MM.1S (cell line): ENCODE measurements around the gene CD19.

Source experiments
- DNase-seq: peaks from one replicate; pipeline ENCODE4 v3.0.0-alpha.2; 2015
- H2AFZ ChIP-seq: fragments of 300-600 bp; sonication (generic); 2 replicates; pipeline ENCODE4 v1.6.0; 2016; ENCODE audit warnings: antibody characterized with exemption, low read length
- H3F3A ChIP-seq: fragments of 300-600 bp; sonication (generic); 2 replicates; pipeline ENCODE4 v1.6.1; 2016; ENCODE audit warnings: mild to moderate bottlenecking, antibody characterized with exemption, low read length, moderate library complexity, mixed read lengths; ENCODE audit not compliant: insufficient read depth
- H3K27ac ChIP-seq: fragments of 300-600 bp; sonication (generic); 2 replicates; pipeline ENCODE4 v1.5.1; 2016; ENCODE audit warnings: mild to moderate bottlenecking, low read length
- H3K27me3 ChIP-seq: fragments of 300-600 bp; sonication (generic); replicated peaks from 2 replicates; pipeline ENCODE4 v1.6.0; 2016; ENCODE audit warnings: low read length; ENCODE audit not compliant: insufficient read depth
- H3K36me3 ChIP-seq: fragments of 300-600 bp; sonication (generic); replicated peaks from 2 replicates; pipeline ENCODE4 v1.6.1; 2016; ENCODE audit warnings: mild to moderate bottlenecking, low read length, mixed read lengths; ENCODE audit not compliant: insufficient read depth
- H3K4me1 ChIP-seq: fragments of 300-600 bp; sonication (generic); 2 replicates; pipeline ENCODE4 v1.6.1; 2016; ENCODE audit warnings: low read length, mixed read lengths
- H3K4me2 ChIP-seq: fragments of 300-600 bp; sonication (generic); 2 replicates; pipeline ENCODE4 v1.6.0; 2016; ENCODE audit warnings: low read depth, low read length
- H3K4me3 ChIP-seq: fragments of 300-600 bp; sonication (generic); 2 replicates; pipeline ENCODE4 v1.5.1; 2016; ENCODE audit warnings: low read length, mixed read lengths
- H3K79me2 ChIP-seq: fragments of 300-600 bp; sonication (generic); 2 replicates; pipeline ENCODE4 v1.6.1; 2016; ENCODE audit warnings: mixed run types, low read length, mixed read lengths
- H3K9ac ChIP-seq: fragments of 300-600 bp; sonication (generic); 2 replicates; pipeline ENCODE4 v1.6.1; 2016; ENCODE audit warnings: low read length, mixed read lengths
- H3K9me2 ChIP-seq: fragments of 300-600 bp; sonication (generic); replicated peaks from 2 replicates; pipeline ENCODE4 v1.6.1; 2016; ENCODE audit warnings: mild to moderate bottlenecking, low read length, mixed read lengths; ENCODE audit not compliant: insufficient read depth
- H3K9me3 ChIP-seq: fragments of 300-600 bp; sonication (generic); replicated peaks from 2 replicates; pipeline ENCODE4 v1.6.1; 2016; ENCODE audit warnings: mild to moderate bottlenecking, low read length, mixed read lengths; ENCODE audit not compliant: insufficient read depth
- H4K20me1 ChIP-seq: fragments of 300-600 bp; sonication (generic); 2 replicates; pipeline ENCODE4 v1.6.1; 2016; ENCODE audit warnings: mild to moderate bottlenecking, low read length, moderate library complexity, mixed read lengths; ENCODE audit not compliant: insufficient read depth
- EZH2 ChIP-seq: fragments of 300-600 bp; sonication (generic); optimal IDR thresholded peaks from 2 replicates; pipeline ENCODE3; 2017; ENCODE audit warnings: low read depth, mild to moderate bottlenecking, antibody characterized with exemption, low read length, mixed read lengths
- EZH2phosphoT487 ChIP-seq: fragments of 300-600 bp; sonication (generic); IDR thresholded peaks from 2 replicates; pipeline ENCODE4 v1.6.1; 2018; ENCODE audit warnings: antibody characterized with exemption, low read length
- TF ChIP-seq, protein P1 (sequence below): fragments of 300-600 bp; sonication (generic); IDR thresholded peaks from 2 replicates; pipeline ENCODE4 v1.5.1; 2016; ENCODE audit warnings: antibody characterized with exemption, low read length, mixed read lengths

CD19 gene

DNA sequence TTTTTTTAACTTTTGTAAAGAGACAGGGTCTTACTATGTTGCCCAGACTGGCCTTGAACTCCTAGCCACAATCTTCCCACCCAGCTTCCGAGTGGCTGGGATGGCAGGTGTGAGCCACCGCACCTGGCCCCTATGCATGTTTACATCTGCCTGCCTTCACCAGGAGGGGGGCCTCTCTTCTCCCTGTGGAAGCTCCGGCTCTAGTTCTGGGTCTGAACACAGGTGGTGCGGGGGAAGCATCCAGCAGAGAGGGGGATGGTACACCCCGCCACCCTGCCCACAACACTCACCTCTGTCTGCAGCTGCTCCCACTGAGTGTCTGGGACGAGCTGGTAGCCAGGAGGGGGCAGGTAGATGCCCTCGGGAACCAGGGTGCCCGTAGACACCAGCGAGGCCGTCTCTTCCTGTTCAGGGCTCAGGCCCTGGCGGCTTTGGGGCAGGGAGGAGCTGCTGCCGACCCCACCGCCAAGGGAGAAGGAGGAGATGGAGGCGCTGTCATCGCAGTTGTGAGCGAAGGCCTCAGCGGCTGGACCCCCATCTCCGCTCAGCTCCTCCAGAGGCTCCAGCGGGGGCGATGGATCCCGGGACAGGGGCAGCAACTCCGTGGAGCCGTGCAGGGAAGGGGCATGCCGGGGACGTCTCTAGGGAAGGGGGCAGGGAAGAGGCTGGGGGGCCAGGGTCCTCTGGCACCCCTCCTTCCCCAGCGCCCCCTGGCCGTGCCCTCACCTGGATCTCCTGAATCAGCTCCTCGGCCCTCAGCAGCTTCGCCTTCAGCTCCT, 17.6 kb upstream of the CD19 start:
- no peak for TF ChIP-seq EZH2
- TF ChIP-seq, protein P1, sequence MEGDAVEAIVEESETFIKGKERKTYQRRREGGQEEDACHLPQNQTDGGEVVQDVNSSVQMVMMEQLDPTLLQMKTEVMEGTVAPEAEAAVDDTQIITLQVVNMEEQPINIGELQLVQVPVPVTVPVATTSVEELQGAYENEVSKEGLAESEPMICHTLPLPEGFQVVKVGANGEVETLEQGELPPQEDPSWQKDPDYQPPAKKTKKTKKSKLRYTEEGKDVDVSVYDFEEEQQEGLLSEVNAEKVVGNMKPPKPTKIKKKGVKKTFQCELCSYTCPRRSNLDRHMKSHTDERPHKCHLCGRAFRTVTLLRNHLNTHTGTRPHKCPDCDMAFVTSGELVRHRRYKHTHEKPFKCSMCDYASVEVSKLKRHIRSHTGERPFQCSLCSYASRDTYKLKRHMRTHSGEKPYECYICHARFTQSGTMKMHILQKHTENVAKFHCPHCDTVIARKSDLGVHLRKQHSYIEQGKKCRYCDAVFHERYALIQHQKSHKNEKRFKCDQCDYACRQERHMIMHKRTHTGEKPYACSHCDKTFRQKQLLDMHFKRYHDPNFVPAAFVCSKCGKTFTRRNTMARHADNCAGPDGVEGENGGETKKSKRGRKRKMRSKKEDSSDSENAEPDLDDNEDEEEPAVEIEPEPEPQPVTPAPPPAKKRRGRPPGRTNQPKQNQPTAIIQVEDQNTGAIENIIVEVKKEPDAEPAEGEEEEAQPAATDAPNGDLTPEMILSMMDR: no peak
- no peak for TF ChIP-seq EZH2phosphoT487
- H3F3A ChIP-seq: no peaks in the 10 kb centered on the region
- DNase-seq: no peak
- no peak overlapping the region for H3K9ac ChIP-seq
- no peaks in the 10 kb centered on the region for H3K79me2 ChIP-seq
- no peak overlapping the region for H3K27ac ChIP-seq
- no peak overlapping the region for H3K4me2 ChIP-seq
- no peaks in the 10 kb centered on the region for H3K9me2 ChIP-seq
- H3K9me3 ChIP-seq: no peaks in the 10 kb centered on the region
- H4K20me1 ChIP-seq: no peaks in the 10 kb centered on the region
- no peaks in the 10 kb centered on the region for H3K36me3 ChIP-seq
- H2AFZ ChIP-seq: no peak overlapping the region
- H3K27me3 ChIP-seq: no peaks in the 10 kb centered on the region
- no peak overlapping the region for H3K4me3 ChIP-seq
- H3K4me1 ChIP-seq: no peaks in the 10 kb centered on the region

DNA sequence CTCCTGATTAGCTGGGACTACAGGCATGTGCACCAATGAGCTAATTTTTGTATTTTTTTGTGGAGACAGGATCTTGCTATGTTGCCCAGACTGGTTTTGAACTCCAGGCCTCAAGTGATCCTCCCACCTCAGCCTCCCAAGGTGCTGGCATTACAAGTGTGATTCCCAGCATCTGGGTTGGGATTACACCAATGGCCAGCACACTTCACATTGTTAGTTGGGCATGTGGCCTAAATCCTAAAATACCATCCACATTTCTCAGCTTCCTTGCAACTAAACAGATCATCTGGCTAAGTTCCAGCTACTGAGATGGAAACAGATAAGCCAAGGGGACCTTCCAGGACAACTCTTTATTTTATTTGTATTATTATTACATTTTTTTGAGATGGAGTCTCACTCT, 16.6 kb upstream of the CD19 start:
- Histone ChIP-seq H3K27me3 (no peaks in the 10 kb centered on the region), H3K4me1 (no peaks in the 10 kb centered on the region), H3K9me2 (no peaks in the 10 kb centered on the region), H3K9me3 (no peaks in the 10 kb centered on the region), H3K79me2 (no peaks in the 10 kb centered on the region), H3K36me3 (no peaks in the 10 kb centered on the region), H3F3A (no peaks in the 10 kb centered on the region), H3K9ac (no peak overlapping the region), H3K4me3 (no peak overlapping the region), H3K27ac (no peak overlapping the region), H2AFZ (no peak overlapping the region), H4K20me1 (no peaks in the 10 kb centered on the region), H3K4me2 (no peak overlapping the region)
- TF ChIP-seq EZH2phosphoT487: no peak
- no peak for TF ChIP-seq EZH2
- TF ChIP-seq, protein P1: no peak
- DNase-seq: no peak

DNA sequence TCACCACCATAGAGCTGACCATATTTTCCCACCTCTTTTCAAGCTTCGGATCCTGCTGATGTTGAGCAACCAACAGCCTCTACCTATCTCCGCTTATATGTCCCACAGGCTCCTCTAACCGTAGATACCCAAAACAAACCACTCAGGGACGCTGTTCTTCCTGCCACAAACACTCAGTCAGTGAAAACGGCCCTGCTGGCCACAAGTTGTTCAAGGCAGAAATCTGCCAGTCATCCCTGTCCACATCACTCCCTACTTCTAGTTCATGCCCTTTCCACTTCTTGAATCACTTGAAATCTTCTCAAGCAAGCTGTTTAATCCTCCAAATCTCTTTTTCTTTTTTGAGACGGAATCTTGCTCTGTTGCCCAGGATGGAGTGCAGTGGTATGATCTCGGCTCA, 14.7 kb upstream of the CD19 start:
- no peaks in the 10 kb centered on the region for H3K9me2 ChIP-seq
- H3K4me3 ChIP-seq: no peak overlapping the region
- no peak overlapping the region for H2AFZ ChIP-seq
- no peaks in the 10 kb centered on the region for H3F3A ChIP-seq
- no peaks in the 10 kb centered on the region for H3K36me3 ChIP-seq
- no peaks in the 10 kb centered on the region for H3K27me3 ChIP-seq
- H4K20me1 ChIP-seq: no peaks in the 10 kb centered on the region
- no peak overlapping the region for H3K4me2 ChIP-seq
- H3K27ac ChIP-seq: no peak overlapping the region
- no peaks in the 10 kb centered on the region for H3K9me3 ChIP-seq
- TF ChIP-seq, protein P1: no peak
- TF ChIP-seq EZH2phosphoT487 (no peak), EZH2 (no peak)
- H3K79me2 ChIP-seq: peaks cover 7% of the 10 kb centered on the region
- DNase-seq: no peak
- no peak overlapping the region for H3K9ac ChIP-seq
- H3K4me1 ChIP-seq: no peaks in the 10 kb centered on the region
